K562 (cell line): ENCODE data around the gene ATF3. TPM values are rescaled to one million over a fixed set of nuclear protein-coding genes. Genes with fewer than 3 reads are reported as not detected.
A peak's percentile ranks its signal among the peaks of the same experiment; 100 is the strongest.

Experiments
- ATF3 ChIP-seq, 2 experiments: fragments of 450-650 bp in 1 of 2; sonication (generic) in 1 of 2; formaldehyde crosslinking in 1 of 2; IDR thresholded peaks in 1 of 2; conservative IDR thresholded peaks in 1 of 2; 2 replicates each; pipeline versions ENCODE4 v1.6.1 to v1.8.1; 2016 to 2023; ENCODE audit warnings: mild to moderate bottlenecking in 2 of 2, moderate library complexity in 2 of 2, inconsistent platforms in 1 of 2, missing genetic modification reagents in 1 of 2
- ATF7 ChIP-seq: fragments of 450-650 bp; IDR thresholded peaks from 2 replicates; pipeline ENCODE4 v1.7.1; 2014; ENCODE audit warnings: mild to moderate bottlenecking, moderate library complexity
- CTBP1 ChIP-seq: fragments of 450-650 bp; IDR thresholded peaks from 2 replicates; pipeline ENCODE4 v1.6.1; 2016; ENCODE audit warnings: borderline replicate concordance
- FOXP4 ChIP-seq: sonication (generic); formaldehyde crosslinking; IDR thresholded peaks from 2 replicates; pipeline ENCODE4 v1.8.0; 2022; ENCODE audit warnings: mild to moderate bottlenecking, missing genetic modification reagents, borderline replicate concordance
- HMGN3 ChIP-seq: IDR thresholded peaks from 2 replicates; pipeline ENCODE4 v1.6.1; 2011; ENCODE audit warnings: borderline replicate concordance, low read depth, mild to moderate bottlenecking, mixed read lengths, low read length; ENCODE audit not compliant: insufficient read length; ENCODE audit errors: extremely low read depth
- HOMEZ ChIP-seq: fragments of 250-450 bp; sonication (Bioruptor Pico); IDR thresholded peaks from 2 replicates; pipeline ENCODE4 v1.4.0; 2020; ENCODE audit warnings: mild to moderate bottlenecking, moderate library complexity
- JUN ChIP-seq, 2 experiments: sonication (generic) in 1 of 2; formaldehyde crosslinking in 1 of 2; IDR thresholded peaks; 2 replicates each; pipeline versions ENCODE4 v1.6.1 to v1.8.0; 2012 to 2022; ENCODE audit warnings: borderline replicate concordance in 2 of 2, mild to moderate bottlenecking in 2 of 2, improper control_type of control experiment in 1 of 2, low read depth in 1 of 2, low read length in 1 of 2, missing genetic modification reagents in 1 of 2
- MEIS2 ChIP-seq: fragments of 450-650 bp; IDR thresholded peaks from 2 replicates; pipeline ENCODE4 v1.6.1; 2014; ENCODE audit warnings: mild to moderate bottlenecking; ENCODE audit not compliant: partially characterized antibody
- MYNN ChIP-seq, 2 experiments: sonication (generic); formaldehyde crosslinking in 1 of 2; IDR thresholded peaks; 2 replicates each; pipeline versions ENCODE4 v1.5.0 to v1.6.1; 2016 to 2020; ENCODE audit warnings: antibody characterized with exemption in 1 of 2, missing genetic modification reagents in 1 of 2
- NCOA1 ChIP-seq: fragments of 450-650 bp; IDR thresholded peaks from 2 replicates; pipeline ENCODE4 v1.6.1; 2016; ENCODE audit warnings: low read depth
- ZNF740 ChIP-seq, 3 experiments: fragments of 200-800 bp in 1 of 3; sonication (Bioruptor generic) in 1 of 3; sonication (generic) in 1 of 3; formaldehyde crosslinking in 1 of 3; IDR thresholded peaks; 2 replicates each; pipeline versions ENCODE4 v1.6.1 to v1.8.0; 2016 to 2022; ENCODE audit warnings: mild to moderate bottlenecking in 2 of 3, missing compliant biosample characterization in 2 of 3, missing genetic modification characterization in 2 of 3, missing genetic modification reagents in 1 of 3
- ZNF79 ChIP-seq: fragments of 250-450 bp; sonication (Bioruptor Pico); IDR thresholded peaks from 2 replicates; pipeline ENCODE4 v1.4.0; 2020; ENCODE audit warnings: low read depth, mild to moderate bottlenecking, moderate library complexity
- polyA plus RNA-seq, 8 experiments: library from polyadenylated mRNA; depleted of rRNA in 4 of 8; stranded (reverse) in 5 of 8; unstranded in 3 of 8; fragments of >200 nt; fragmentation: Nextera tagmentation in 2 of 8; fragmentation: Illumina TruSeq in 1 of 8; extraction: Ambion mirVana in 2 of 8; extraction: Trizol in 1 of 8; gene quantifications; 2 replicates each; pipeline versions ENCODE4 v1.2.1 to v1.2.3, GENCODE V29; 2011 to 2014; ENCODE audit warnings: inconsistent platforms in 1 of 8, missing spikeins in 1 of 8
- total RNA-seq, 7 experiments: library from RNA; depleted of rRNA in 6 of 7; stranded (reverse); fragments of >200 nt in 6 of 7; fragmentation: Illumina TruSeq in 2 of 7; extraction: Trizol in 2 of 7; gene quantifications; 2 replicates each; pipeline versions ENCODE4 v1.2.1 to v1.2.3, GENCODE V29; 2011 to 2021; ENCODE audit warnings: low replicate concordance in 1 of 7

ATF3 gene
- total and polyA plus RNA-seq, 9 of the 15 experiments (the other 6 are each of a cell fraction or from before 2014, with no cell fraction given): 3.5 to 28.2 (median 19.8) TPM

GRCh38 chr1:212565079-212565478 is 43.5 kb upstream of the ATF3 start (continued):
- TF ChIP-seq MEIS2 (peak; percentile 63), FOXP4 (CRISPR knock-in tag) (no peak), JUN (IDR thresholded peaks at IDR 0.05; ENCODE audit: borderline replicate concordance, low read depth, low read length) (peak; percentile 56; the same call in 1 of the 2 replicates), JUN (CRISPR knock-in tag; IDR thresholded peaks at IDR 0.05; ENCODE audit: borderline replicate concordance) (no peak), HMGN3 (no peak), HOMEZ (no peak), ZNF740 (CRISPR knock-in tag; IDR thresholded peaks at IDR 0.05) (no peak), ZNF740 (tag; IDR thresholded peaks at IDR 0.05) (no peak), CTBP1 (0 out of 2 replicates have a peak, but pooled peaks have one; percentile 25), MYNN (IDR thresholded peaks at IDR 0.05) (no peak), MYNN (CRISPR knock-in tag; IDR thresholded peaks at IDR 0.05) (no peak), NCOA1 (no peak), ATF3 (IDR thresholded peaks at IDR 0.05) (peak; percentile 82), ATF3 (CRISPR knock-in tag; conservative IDR thresholded peaks at IDR 0.05) (no peak), ATF7 (peak; percentile 50; the same call in 1 of the 2 replicates), ZNF79 (CRISPR knock-in tag) (no peak)
